GM18909 (cell line): ENCODE data around the gene TC2N.
"Not testable (repeated sequence)": the region's sequence is repeated elsewhere in the genome, so short reads cannot be mapped to it uniquely, and the experiment has no call there.

ENCODE experiments used
- ATAC-seq: cut with Tn5 transposase; IDR thresholded peaks from one replicate; pipeline ENCODE4 v1.9.1; 2021; ENCODE audit warnings: mild to moderate bottlenecking; ENCODE audit not compliant: unreplicated experiment, poor library complexity

TC2N gene

GRCh38 chr14:91774140-91775096, 92.9 kb downstream of the TC2N start:
- ATAC-seq = peak; percentile 50

GRCh38 chr14:91770185-91770584, 97.2 kb downstream of the TC2N start:
- ATAC-seq = no peak

- no peak for ATAC-seq
Measured at GRCh38 chr14:91755570-91756295, 111.6 kb downstream of the TC2N start.

- no peak for ATAC-seq
Measured at GRCh38 chr14:91754819-91755218, 112.5 kb downstream of the TC2N start.

- ATAC-seq = no peak
Measured at GRCh38 chr14:91754185-91754584, 113.2 kb downstream of the TC2N start.

GRCh38 chr14:91753501-91754128, 113.7 kb downstream of the TC2N start:
- ATAC-seq = no peak

- ATAC-seq = no peak
Measured at GRCh38 chr14:91752961-91753360, 114.4 kb downstream of the TC2N start.

- ATAC-seq = no peak
Measured at GRCh38 chr14:91751719-91752118, 115.6 kb downstream of the TC2N start.

GRCh38 chr14:91750634-91751198, 116.6 kb downstream of the TC2N start:
- ATAC-seq = no peak

GRCh38 chr14:91749868-91750267, 117.5 kb downstream of the TC2N start:
- no peak for ATAC-seq

GRCh38 chr14:91748049-91748448, 119.3 kb downstream of the TC2N start:
- ATAC-seq = no peak

GRCh38 chr14:91745344-91745743, 122.0 kb downstream of the TC2N start:
- ATAC-seq = no peak

- no peak for ATAC-seq
Measured at GRCh38 chr14:91744068-91744480, 123.3 kb downstream of the TC2N start.

- ATAC-seq = no peak
Measured at GRCh38 chr14:91743305-91743653, 124.1 kb downstream of the TC2N start.

- ATAC-seq = no peak
Measured at GRCh38 chr14:91742621-91743304, 124.6 kb downstream of the TC2N start.

GRCh38 chr14:91739867-91740266, 127.5 kb downstream of the TC2N start:
- ATAC-seq = not testable (repeated sequence)

GRCh38 chr14:91737619-91738018, 129.7 kb downstream of the TC2N start:
- ATAC-seq = no peak

- ATAC-seq = no peak
Measured at GRCh38 chr14:91732859-91733477, 134.4 kb downstream of the TC2N start.

- no peak for ATAC-seq
Measured at GRCh38 chr14:91732439-91732838, 134.9 kb downstream of the TC2N start.

GRCh38 chr14:91731986-91732385, 135.3 kb downstream of the TC2N start, which contains the start of gene CATSPERB:
TSS of gene CATSPERB (minus strand) at chr14:91732086. CDS start at chr14:91729479, 2,607 bp downstream.
- ATAC-seq = no peak
